OCI-LY1 (cell line): ENCODE measurements around the gene PIK3R1.

Experiments used
- H2AFZ ChIP-seq: fragments of 200-600 bp; sonication (generic), shearing (Covaris generic); 2 replicates; pipeline ENCODE4 v1.6.0; 2014; ENCODE audit warnings: antibody characterized with exemption, mild to moderate bottlenecking, low read length
- H3F3A ChIP-seq: fragments of 200-600 bp; sonication (generic), shearing (Covaris generic); 2 replicates; pipeline ENCODE4 v1.6.0; 2014; ENCODE audit warnings: mild to moderate bottlenecking, antibody characterized with exemption, low read length, moderate library complexity; ENCODE audit not compliant: insufficient read depth
- H3K27ac ChIP-seq: fragments of 200-600 bp; sonication (generic); 2 replicates; pipeline ENCODE4 v1.5.1; 2014; ENCODE audit warnings: low read length, mixed run types, mild to moderate bottlenecking, low read depth; ENCODE audit not compliant: poor library complexity, severe bottlenecking
- H3K27me3 ChIP-seq: fragments of 200-600 bp; sonication (generic); 2 replicates; pipeline ENCODE4 v1.6.0; 2014; ENCODE audit warnings: antibody characterized with exemption, mild to moderate bottlenecking, low read length, moderate library complexity; ENCODE audit not compliant: insufficient read depth
- H3K36me3 ChIP-seq: fragments of 200-600 bp; sonication (generic); 2 replicates; pipeline ENCODE4 v1.6.1; 2014; ENCODE audit warnings: mild to moderate bottlenecking, antibody characterized with exemption, low read length, moderate library complexity, mixed read lengths; ENCODE audit not compliant: insufficient read depth
- H3K4me1 ChIP-seq: fragments of 200-600 bp; sonication (generic); 2 replicates; pipeline ENCODE4 v1.5.1; 2014; ENCODE audit warnings: mild to moderate bottlenecking, low read length, moderate library complexity; ENCODE audit not compliant: insufficient read depth, severe bottlenecking
- H3K4me2 ChIP-seq: fragments of 200-600 bp; sonication (generic), shearing (Covaris generic); 2 replicates; pipeline ENCODE4 v1.6.1; 2014; ENCODE audit warnings: low read length
- H3K4me3 ChIP-seq: fragments of 200-600 bp; sonication (generic); 2 replicates; pipeline ENCODE4 v1.5.1; 2014; ENCODE audit warnings: low read length, low read depth, mild to moderate bottlenecking, mixed read lengths; ENCODE audit not compliant: poor library complexity, severe bottlenecking
- H3K79me2 ChIP-seq: fragments of 200-600 bp; shearing (Covaris generic); 2 replicates; pipeline ENCODE4 v1.6.1; 2016; ENCODE audit warnings: mixed run types, low read length, mixed read lengths; ENCODE audit not compliant: insufficient read depth
- H3K9ac ChIP-seq: fragments of 200-600 bp; sonication (generic), shearing (Covaris generic); 2 replicates; pipeline ENCODE4 v1.6.1; 2014; ENCODE audit warnings: mild to moderate bottlenecking, low read length, mixed read lengths
- H3K9me2 ChIP-seq: fragments of 200-600 bp; sonication (generic), shearing (Covaris generic); 2 replicates; pipeline ENCODE4 v1.6.1; 2014; ENCODE audit warnings: low read depth, mild to moderate bottlenecking, low read length, mixed read lengths
- H3K9me3 ChIP-seq: fragments of 200-600 bp; shearing (Covaris generic); 2 replicates; pipeline ENCODE4 v1.6.1; 2014; ENCODE audit warnings: low read length, mixed read lengths
- H4K20me1 ChIP-seq: fragments of 200-600 bp; sonication (generic), shearing (Covaris generic); 2 replicates; pipeline ENCODE4 v1.6.0; 2016; ENCODE audit warnings: mild to moderate bottlenecking, low read length; ENCODE audit not compliant: insufficient read depth
- CTCF ChIP-seq: fragments of 200-600 bp; sonication (generic), shearing (Covaris generic); IDR thresholded peaks from 2 replicates; pipeline ENCODE4 v1.5.1; 2017; ENCODE audit warnings: mild to moderate bottlenecking, antibody characterized with exemption, low read length, moderate library complexity, mixed read lengths
- EZH2 ChIP-seq: fragments of 200-600 bp; sonication (generic), shearing (Covaris generic); IDR thresholded peaks from 2 replicates; pipeline ENCODE4 v1.8.0; 2017; ENCODE audit warnings: borderline replicate concordance, mixed run types, mild to moderate bottlenecking, antibody characterized with exemption, low read length, moderate library complexity, mixed read lengths

PIK3R1 gene

GRCh38 chr5:68221488-68221887 lies 5.9 kb downstream of the PIK3R1 start:
- Histone ChIP-seq H3K9me2 (no peaks in the 10 kb centered on the region), H3K27me3 (no peaks in the 10 kb centered on the region), H2AFZ (no peak overlapping the region), H3K9ac (no peak overlapping the region), H4K20me1 (no peaks in the 10 kb centered on the region), H3K36me3 (peaks cover 26% of the 10 kb centered on the region), H3K4me3 (no peak overlapping the region), H3K27ac (no peak overlapping the region), H3K9me3 (no peaks in the 10 kb centered on the region), H3K4me1 (peaks cover 37% of the 10 kb centered on the region), H3F3A (no peaks in the 10 kb centered on the region), H3K79me2 (peaks cover 86% of the 10 kb centered on the region), H3K4me2 (no peak overlapping the region)
- no peak for TF ChIP-seq CTCF
- no peak for TF ChIP-seq EZH2

DNA sequence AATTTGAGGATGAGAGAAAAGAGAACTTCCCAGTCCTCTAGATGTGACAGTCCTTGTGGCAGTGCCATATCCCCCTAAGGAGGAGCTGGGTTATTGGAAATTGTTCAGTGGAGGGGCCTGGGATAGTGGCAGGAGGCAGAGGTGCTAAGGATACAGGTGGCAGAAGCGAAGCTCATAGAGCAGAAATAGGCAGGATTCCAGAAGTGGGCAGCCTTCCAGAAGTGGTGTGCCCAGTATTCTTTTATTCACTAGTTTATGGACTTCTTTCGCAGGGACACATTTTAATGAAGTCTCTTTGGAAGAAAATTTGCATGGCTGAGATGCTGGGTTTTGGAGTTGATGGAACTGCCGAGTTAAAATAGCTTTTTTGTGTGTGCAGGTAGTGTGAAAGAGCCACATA lies 6.8 kb downstream of the PIK3R1 start:
- no peaks in the 10 kb centered on the region for H3K9me3 ChIP-seq
- no peak overlapping the region for H3K9ac ChIP-seq
- no peak overlapping the region for H3K4me3 ChIP-seq
- H3K4me1 ChIP-seq, result peaks cover 34% of the 10 kb centered on the region
- H3K4me2 ChIP-seq, result no peak overlapping the region
- H3K27ac ChIP-seq, result no peak overlapping the region
- no peak for TF ChIP-seq CTCF
- TF ChIP-seq EZH2, result no peak
- H3K27me3 ChIP-seq, result no peaks in the 10 kb centered on the region
- H3K79me2 ChIP-seq, result peaks cover 77% of the 10 kb centered on the region
- H3K9me2 ChIP-seq, result no peaks in the 10 kb centered on the region
- no peaks in the 10 kb centered on the region for H3F3A ChIP-seq
- no peaks in the 10 kb centered on the region for H4K20me1 ChIP-seq
- no peak overlapping the region for H2AFZ ChIP-seq
- H3K36me3 ChIP-seq, result peaks cover 35% of the 10 kb centered on the region

- H3K4me2 ChIP-seq, result no peak overlapping the region
- H3K36me3 ChIP-seq, result peaks cover 40% of the 10 kb centered on the region
- H3K9me3 ChIP-seq, result no peaks in the 10 kb centered on the region
- no peaks in the 10 kb centered on the region for H3K27me3 ChIP-seq
- H3K9me2 ChIP-seq, result no peaks in the 10 kb centered on the region
- H3K27ac ChIP-seq, result no peak overlapping the region
- H4K20me1 ChIP-seq, result no peaks in the 10 kb centered on the region
- H3K9ac ChIP-seq, result no peak overlapping the region
- no peak overlapping the region for H3K4me3 ChIP-seq
- H3F3A ChIP-seq, result no peaks in the 10 kb centered on the region
- H2AFZ ChIP-seq, result no peak overlapping the region
- peaks cover 28% of the 10 kb centered on the region for H3K4me1 ChIP-seq
- H3K79me2 ChIP-seq, result peaks cover 74% of the 10 kb centered on the region
- TF ChIP-seq CTCF, result no peak
- no peak for TF ChIP-seq EZH2
Observed at GRCh38 chr5:68222824-68223354, 7.3 kb downstream of the PIK3R1 start.
